Osteoblast (primary cell): Measurements from ENCODE around the gene CSNK1E. TPM values are rescaled to one million over a fixed set of nuclear protein-coding genes. Genes with fewer than 3 reads are reported as not detected.

Experiments used
- DNase-seq: peaks from one replicate; pipeline ENCODE4 v3.0.0; 2011; ENCODE audit warnings: low spot score, mixed read lengths; ENCODE audit not compliant: insufficient read length; ENCODE audit errors: missing footprints
- H2AFZ ChIP-seq: 2 replicates; pipeline ENCODE4 v1.6.0; 2011; ENCODE audit warnings: mild to moderate bottlenecking, low read length
- H3K27ac ChIP-seq: 2 replicates; pipeline ENCODE4 v1.5.1; 2011; ENCODE audit warnings: mild to moderate bottlenecking, low read depth, low read length, moderate library complexity
- H3K27me3 ChIP-seq: 2 replicates; pipeline ENCODE4 v1.6.0; 2012; ENCODE audit warnings: mild to moderate bottlenecking, control low read depth, inconsistent platforms, low read length, moderate library complexity; ENCODE audit not compliant: insufficient read depth
- H3K36me3 ChIP-seq: 2 replicates; pipeline ENCODE4 v1.5.1; 2011; ENCODE audit warnings: mild to moderate bottlenecking, low read length, control low read depth, moderate library complexity; ENCODE audit not compliant: insufficient read depth
- H3K4me1 ChIP-seq: 2 replicates; pipeline ENCODE4 v1.5.1; 2011; ENCODE audit warnings: mild to moderate bottlenecking, low read length, control low read depth, moderate library complexity; ENCODE audit not compliant: insufficient read depth
- H3K4me2 ChIP-seq: 2 replicates; pipeline ENCODE4 v1.6.0; 2011; ENCODE audit warnings: mild to moderate bottlenecking, low read length; ENCODE audit not compliant: insufficient read depth
- H3K4me3 ChIP-seq: fragments of 200-600 bp; sonication (generic); 3 replicates; pipeline ENCODE4 v1.5.1; 2012; ENCODE audit warnings: mild to moderate bottlenecking, low read length, inconsistent platforms; ENCODE audit not compliant: insufficient read depth
- H3K79me2 ChIP-seq: 2 replicates; pipeline ENCODE4 v1.6.0; 2012; ENCODE audit warnings: mild to moderate bottlenecking, low read length, control low read depth, inconsistent platforms; ENCODE audit not compliant: insufficient read depth
- H3K9me3 ChIP-seq: 2 replicates; pipeline ENCODE4 v1.5.1; 2011; ENCODE audit warnings: low read depth, low read length, control low read depth
- H4K20me1 ChIP-seq: 2 replicates; pipeline ENCODE4 v1.6.0; 2012; ENCODE audit warnings: mild to moderate bottlenecking, low read length, control low read depth; ENCODE audit not compliant: insufficient read depth
- CTCF ChIP-seq: IDR thresholded peaks from 2 replicates; pipeline ENCODE4 v1.5.1; 2011; ENCODE audit warnings: mild to moderate bottlenecking, low read depth, low read length, moderate library complexity; ENCODE audit errors: extremely low read depth
- total RNA-seq: library from RNA; depleted of rRNA; stranded (reverse); fragments of >200 nt; gene quantifications from 2 replicates; pipeline ENCODE4 v1.2.3, GENCODE V29; 2012

Gene CSNK1E
- total RNA-seq, 1 donor, result 152 TPM

GRCh38 chr22:38315823-38316363, 1.3 kb downstream of the CSNK1E start:
- DNase-seq, result peak; percentile 93
- H3K36me3 ChIP-seq, result peaks cover 23% of the 10 kb centered on the region
- peaks cover 54% of the 10 kb centered on the region for H3K4me1 ChIP-seq
- no peaks in the 10 kb centered on the region for H3K27me3 ChIP-seq
- peak overlapping the region; percentile 94 for H3K4me3 ChIP-seq
- no peak for TF ChIP-seq CTCF
- peaks cover 60% of the 10 kb centered on the region for H3K79me2 ChIP-seq
- H3K4me2 ChIP-seq, result peak overlapping the region; percentile 85
- H3K27ac ChIP-seq, result peak overlapping the region; percentile 94
- peaks cover 56% of the 10 kb centered on the region for H4K20me1 ChIP-seq
- no peak overlapping the region for H2AFZ ChIP-seq
- H3K9me3 ChIP-seq, result no peaks in the 10 kb centered on the region

GRCh38 chr22:38314933-38315822, 2.1 kb downstream of the CSNK1E start:
- Histone ChIP-seq H3K27ac (peak overlapping the region; percentile 94), H3K36me3 (peaks cover 29% of the 10 kb centered on the region), H4K20me1 (peaks cover 63% of the 10 kb centered on the region), H3K27me3 (no peaks in the 10 kb centered on the region), H3K4me2 (peak overlapping the region; percentile 85), H3K9me3 (no peaks in the 10 kb centered on the region), H3K79me2 (peaks cover 67% of the 10 kb centered on the region), H2AFZ (no peak overlapping the region), H3K4me3 (peak overlapping the region; percentile 94), H3K4me1 (peaks cover 62% of the 10 kb centered on the region)
- peak; percentile 82 for DNase-seq
- TF ChIP-seq CTCF, result no peak

- Histone ChIP-seq H4K20me1 (peaks cover 71% of the 10 kb centered on the region), H3K4me3 (peak overlapping the region; percentile 94)
- DNase-seq, result peak; percentile 80
These were observed 2.9 kb downstream of the CSNK1E start for GRCh38 chr22:38314051-38314932.

More at GRCh38 chr22:38314051-38314932, 2.9 kb downstream of the CSNK1E start:
- no peak for TF ChIP-seq CTCF
- Histone ChIP-seq H3K9me3 (no peaks in the 10 kb centered on the region), H2AFZ (no peak overlapping the region), H3K36me3 (peaks cover 37% of the 10 kb centered on the region), H3K79me2 (peaks cover 76% of the 10 kb centered on the region), H3K4me2 (peak overlapping the region; percentile 85), H3K27me3 (no peaks in the 10 kb centered on the region), H3K27ac (peak overlapping the region; percentile 94), H3K4me1 (peaks cover 68% of the 10 kb centered on the region)
